GM12878 (cell line): ENCODE data around the gene CDYL. TPM values are rescaled to one million over a fixed set of nuclear protein-coding genes. Genes with fewer than 3 reads are reported as not detected.

Experiments
- ATAC-seq: fragments of 200-7000 bp; cut with Tn5 transposase; 3 replicates; pipeline ENCODE4 v1.9.1; 2020; ENCODE audit warnings: mild to moderate bottlenecking, moderate library complexity
- BruUV-seq: library from RNA; stranded (reverse); fragments of 400-500 nt; replicated peaks from 2 replicates; lab custom pipeline; 2021; lab: Mats Ljungman, UMichigan
- CTCF ChIA-PET: fragments of 300-600 bp; sonication (Branson Sonifier 250); formaldehyde crosslinking; extraction: SDS; loops from one replicate; lab custom pipeline; 2021; ENCODE audit warnings: inconsistent platforms; lab: Yijun Ruan, JAX
- POLR2A ChIA-PET: fragments of 350-600 bp; formaldehyde crosslinking; extraction: SDS; loops from one replicate; lab custom pipeline; 2021; ENCODE audit warnings: inconsistent platforms; lab: Charles Lee
- RAD21 ChIA-PET: fragments of 300-600 bp; sonication (Branson Sonifier 250); formaldehyde crosslinking; loops from one replicate; lab custom pipeline; 2023; ENCODE audit warnings: antibody characterized with exemption; ENCODE audit not compliant: unreplicated experiment; lab: Charles Lee
- SMC1A ChIA-PET: fragments of 300-600 bp; sonication (Branson Sonifier 250); formaldehyde crosslinking; loops from one replicate; lab custom pipeline; 2023; ENCODE audit not compliant: unreplicated experiment, uncharacterized antibody; lab: Charles Lee
- DNase-seq: peaks from one replicate; pipeline ENCODE4 v3.0.0-alpha.2; 2011; ENCODE audit warnings: low read depth, low spot score
- FAIRE-seq: peaks from 3 replicates; lab custom pipeline; 2011; peaks lifted over from hg19 to GRCh38; lab: Jason Lieb, UNC
- H2AFZ ChIP-seq: 2 replicates; pipeline ENCODE4 v1.6.0; 2011; ENCODE audit warnings: low read depth, low read length, control low read depth; ENCODE audit not compliant: control insufficient read depth
- H3K27ac ChIP-seq: 2 replicates; pipeline ENCODE4 v1.5.1; 2011; ENCODE audit warnings: control low read depth; ENCODE audit not compliant: control insufficient read depth, insufficient read depth
- H3K27me3 ChIP-seq, 2 experiments: replicated peaks in 1 of 2; 2 replicates each; pipeline versions ENCODE4 v1.6.0 to v1.6.1; 2011; ENCODE audit warnings: low read length in 1 of 2; ENCODE audit not compliant: control insufficient read depth in 2 of 2, insufficient read depth in 2 of 2
- H3K36me3 ChIP-seq, 2 experiments: 2 replicates each; pipeline ENCODE4 v1.5.1; 2011; ENCODE audit warnings: low read length in 1 of 2; ENCODE audit not compliant: control insufficient read depth in 2 of 2, insufficient read depth in 2 of 2
- H3K4me1 ChIP-seq: 2 replicates; pipeline ENCODE4 v1.6.1; 2011; ENCODE audit warnings: mild to moderate bottlenecking, low read length, moderate library complexity, mixed read lengths; ENCODE audit not compliant: control insufficient read depth, insufficient read depth
- H3K4me2 ChIP-seq: 2 replicates; pipeline ENCODE4 v1.6.0; 2011; ENCODE audit warnings: control low read depth; ENCODE audit not compliant: control insufficient read depth, insufficient read depth
- H3K4me3 ChIP-seq: fragments of 200-600 bp; sonication (generic); 2 replicates; pipeline ENCODE4 v1.5.1; 2016
- H3K79me2 ChIP-seq: 2 replicates; pipeline ENCODE4 v1.6.0; 2011; ENCODE audit warnings: low read length; ENCODE audit not compliant: control insufficient read depth, insufficient read depth
- H3K9ac ChIP-seq: 2 replicates; pipeline ENCODE4 v1.8.0; 2011; ENCODE audit warnings: low read length, control low read depth, mixed read lengths; ENCODE audit not compliant: control insufficient read depth, insufficient read depth
- H3K9me3 ChIP-seq: replicated peaks from 3 replicates; pipeline ENCODE4 v1.5.1; 2011; ENCODE audit warnings: mild to moderate bottlenecking, low read length; ENCODE audit not compliant: control insufficient read depth, insufficient read depth
- H4K20me1 ChIP-seq: 2 replicates; pipeline ENCODE4 v1.6.0; 2011; ENCODE audit not compliant: control insufficient read depth, insufficient read depth
- ASH2L ChIP-seq: fragments of 300-600, 200-600 bp; sonication (generic); IDR thresholded peaks from 2 replicates; pipeline ENCODE4 v1.6.1; 2017; ENCODE audit warnings: low read depth, mild to moderate bottlenecking, borderline replicate concordance
- CHD2 ChIP-seq: IDR thresholded peaks from 2 replicates; pipeline ENCODE4 v1.6.1; 2011; ENCODE audit warnings: low read depth, low read length, improper control_type of control experiment, borderline replicate concordance
- MYC ChIP-seq: IDR thresholded peaks from 2 replicates; pipeline ENCODE4 v1.6.1; 2011; ENCODE audit warnings: mild to moderate bottlenecking, low read length, moderate library complexity, inconsistent platforms; ENCODE audit not compliant: insufficient read depth, insufficient replicate concordance, insufficient read length, severe bottlenecking
- NR2C2 ChIP-seq: IDR thresholded peaks from 2 replicates; pipeline ENCODE4 v1.6.1; 2011; ENCODE audit warnings: borderline replicate concordance, low read depth; ENCODE audit not compliant: control insufficient read depth, insufficient read length
- TARDBP ChIP-seq: IDR thresholded peaks from 2 replicates; pipeline ENCODE4 v1.6.1; 2016; ENCODE audit warnings: borderline replicate concordance
- WGBS: methylation state at CpG from one replicate; pipeline ENCODE4 v1.1.6; 2016; ENCODE audit warnings: low lambda C conversion rate; ENCODE audit not compliant: insufficient replicate concordance, insufficient coverage; ENCODE audit errors: missing lambda C conversion rate; 5-methylcytosine and 5-hydroxymethylcytosine counted together
- in situ Hi-C: fragments of 300-500 bp; cut with MboI; formaldehyde crosslinking; loops from 9 replicates; pipeline ENCODE4 v1.14.3; 2018; ENCODE audit warnings: mixed read lengths
- intact Hi-C: fragments of 100-400 bp; cut with micrococcal nuclease; formaldehyde crosslinking; loops from one replicate; pipeline ENCODE4 v1.14.2; 2022; ENCODE audit not compliant: unreplicated experiment
- polyA plus RNA-seq, 11 experiments: library from polyadenylated mRNA; depleted of rRNA in 4 of 11; unstranded in 6 of 11; stranded (reverse) in 5 of 11; fragments of >200 nt; fragmentation: Nextera tagmentation in 4 of 11; fragmentation: Illumina TruSeq in 1 of 11; extraction: Ambion mirVana in 4 of 11; extraction: Trizol in 1 of 11; gene quantifications; 1 replicate in 1 of 11; 2 replicates in 10 of 11; pipeline versions ENCODE4 v1.2.1 to v1.2.3, GENCODE V29; 2011 to 2016; ENCODE audit warnings: inconsistent platforms in 2 of 11, missing spikeins in 2 of 11, low read depth in 1 of 11
- total RNA-seq, 4 experiments: library from RNA; depleted of rRNA in 3 of 4; stranded (reverse); fragments of >200 nt in 3 of 4; fragmentation: Illumina TruSeq in 1 of 4; extraction: Trizol in 1 of 4; gene quantifications; 2 replicates each; pipeline versions ENCODE4 v1.2.1 to v1.2.3, GENCODE V29; 2013 to 2021
- TF ChIP-seq, protein P1 (sequence below): IDR thresholded peaks from 2 replicates; pipeline ENCODE4 v1.6.1; 2011; ENCODE audit warnings: low read depth, mild to moderate bottlenecking, low read length, moderate library complexity, borderline replicate concordance; ENCODE audit errors: extremely low read depth
- TF ChIP-seq, protein P2 (sequence below): fragments of 450-650 bp; IDR thresholded peaks from 2 replicates; pipeline ENCODE4 v1.6.1; 2016; ENCODE audit warnings: mild to moderate bottlenecking, moderate library complexity, borderline replicate concordance

CDYL gene
- total and polyA plus RNA-seq, 10 of the 15 experiments (the other 5 are each of a cell fraction or from before 2014, with no cell fraction given), result 9.3 to 61.2 (median 28.5) TPM

DNA sequence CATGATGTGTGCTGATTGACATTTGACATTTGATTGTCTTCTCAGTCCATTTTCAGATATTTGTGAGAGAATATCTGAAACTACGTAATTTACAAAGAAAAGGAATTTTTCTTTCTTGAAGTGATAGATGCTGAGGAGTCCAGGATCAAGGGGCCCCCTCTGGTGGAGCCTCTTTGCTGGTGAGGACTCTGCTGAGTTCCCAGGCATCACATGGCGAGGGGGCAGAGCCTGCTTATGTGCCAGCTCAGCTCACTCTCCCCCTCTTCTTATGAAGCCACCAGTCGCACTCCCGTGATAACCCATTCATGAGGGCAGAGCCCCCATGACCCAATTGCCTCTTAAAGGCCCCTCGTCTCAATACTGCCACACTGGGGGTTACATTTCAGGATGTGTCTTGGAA is 136.4 kb downstream of the CDYL start (continued):
- TF ChIP-seq, protein P1, sequence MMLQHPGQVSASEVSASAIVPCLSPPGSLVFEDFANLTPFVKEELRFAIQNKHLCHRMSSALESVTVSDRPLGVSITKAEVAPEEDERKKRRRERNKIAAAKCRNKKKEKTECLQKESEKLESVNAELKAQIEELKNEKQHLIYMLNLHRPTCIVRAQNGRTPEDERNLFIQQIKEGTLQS, result no peak
- TF ChIP-seq, all 136 proteins: peak for 0

DNA sequence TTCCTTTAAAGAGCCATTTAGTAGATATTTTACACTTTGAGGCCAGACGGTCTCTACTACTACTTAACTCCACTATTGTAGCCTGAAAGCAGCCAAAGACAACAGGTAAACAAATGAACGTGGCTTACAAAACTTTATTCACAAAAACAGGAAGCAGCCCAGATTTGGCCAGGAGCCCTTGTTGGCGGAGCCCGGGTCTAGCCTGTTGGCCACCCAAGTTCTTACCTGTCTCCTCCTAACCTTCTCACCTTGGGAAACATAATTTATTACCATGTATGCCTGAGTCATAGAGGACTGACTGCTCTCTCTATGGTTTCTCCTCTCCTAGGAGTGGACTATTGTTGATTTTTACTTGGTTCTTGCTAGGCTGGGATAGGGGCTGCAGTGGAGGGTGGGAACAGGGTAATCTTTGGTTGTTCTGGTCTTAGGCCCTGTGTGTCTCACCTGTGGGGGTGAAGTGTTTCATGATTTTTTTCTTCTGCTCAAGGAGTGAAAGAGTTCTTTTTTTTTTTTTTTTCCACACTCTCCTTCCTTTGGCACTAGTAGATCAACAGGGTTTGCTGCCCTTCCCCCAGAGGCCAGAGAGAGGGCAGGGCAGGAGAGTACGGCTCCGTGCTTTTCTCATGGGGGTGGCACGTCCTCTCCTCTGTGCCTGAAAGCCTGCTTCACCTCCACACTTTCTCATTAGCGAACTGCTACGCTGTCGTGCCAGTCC is 137.7 kb downstream of the CDYL start:
- ChIA-PET CTCF (no interaction called here), POLR2A (interaction anchor here (0.5 kb wide), 1 partner anchor 12 kb away, joined by 3 read pairs; no protein-coding TSS in a partner anchor), SMC1A (interaction anchor here (1.4 to 1.7 kb wide), 2 partner anchors 10 to 13 kb away, joined by 3 to 5 read pairs; no protein-coding TSS in a partner anchor), RAD21 (interaction anchor here (0.5 to 0.9 kb wide), 2 partner anchors 12 to 134 kb away, joined by 3 read pairs; no protein-coding TSS in a partner anchor)
- ATAC-seq (no peak), DNase-seq (no peak), FAIRE-seq (no peak)
- in situ Hi-C loops, result no loop called here
- Histone ChIP-seq H3K4me3 (no peak overlapping the region), H3K79me2 (peaks cover 11% of the 10 kb centered on the region), H3K4me2 (no peak overlapping the region), H4K20me1 (no peaks in the 10 kb centered on the region), H3K9me3 (no peaks in the 10 kb centered on the region), H3K4me1 (peaks cover 6% of the 10 kb centered on the region), H3K9ac (no peak overlapping the region), H3K27ac (no peak overlapping the region), H3K27me3 (no peaks in the 10 kb centered on the region), H3K36me3 (peaks cover 3 to 15% of the 10 kb centered on the region in 2 experiments), H2AFZ (no peak overlapping the region)
- 89% methylated on average over 10 of the region's 10 CpGs for WGBS
- intact Hi-C loops, result no loop called here
- BruUV-seq, result no TSS peak
- TF ChIP-seq, protein P2, sequence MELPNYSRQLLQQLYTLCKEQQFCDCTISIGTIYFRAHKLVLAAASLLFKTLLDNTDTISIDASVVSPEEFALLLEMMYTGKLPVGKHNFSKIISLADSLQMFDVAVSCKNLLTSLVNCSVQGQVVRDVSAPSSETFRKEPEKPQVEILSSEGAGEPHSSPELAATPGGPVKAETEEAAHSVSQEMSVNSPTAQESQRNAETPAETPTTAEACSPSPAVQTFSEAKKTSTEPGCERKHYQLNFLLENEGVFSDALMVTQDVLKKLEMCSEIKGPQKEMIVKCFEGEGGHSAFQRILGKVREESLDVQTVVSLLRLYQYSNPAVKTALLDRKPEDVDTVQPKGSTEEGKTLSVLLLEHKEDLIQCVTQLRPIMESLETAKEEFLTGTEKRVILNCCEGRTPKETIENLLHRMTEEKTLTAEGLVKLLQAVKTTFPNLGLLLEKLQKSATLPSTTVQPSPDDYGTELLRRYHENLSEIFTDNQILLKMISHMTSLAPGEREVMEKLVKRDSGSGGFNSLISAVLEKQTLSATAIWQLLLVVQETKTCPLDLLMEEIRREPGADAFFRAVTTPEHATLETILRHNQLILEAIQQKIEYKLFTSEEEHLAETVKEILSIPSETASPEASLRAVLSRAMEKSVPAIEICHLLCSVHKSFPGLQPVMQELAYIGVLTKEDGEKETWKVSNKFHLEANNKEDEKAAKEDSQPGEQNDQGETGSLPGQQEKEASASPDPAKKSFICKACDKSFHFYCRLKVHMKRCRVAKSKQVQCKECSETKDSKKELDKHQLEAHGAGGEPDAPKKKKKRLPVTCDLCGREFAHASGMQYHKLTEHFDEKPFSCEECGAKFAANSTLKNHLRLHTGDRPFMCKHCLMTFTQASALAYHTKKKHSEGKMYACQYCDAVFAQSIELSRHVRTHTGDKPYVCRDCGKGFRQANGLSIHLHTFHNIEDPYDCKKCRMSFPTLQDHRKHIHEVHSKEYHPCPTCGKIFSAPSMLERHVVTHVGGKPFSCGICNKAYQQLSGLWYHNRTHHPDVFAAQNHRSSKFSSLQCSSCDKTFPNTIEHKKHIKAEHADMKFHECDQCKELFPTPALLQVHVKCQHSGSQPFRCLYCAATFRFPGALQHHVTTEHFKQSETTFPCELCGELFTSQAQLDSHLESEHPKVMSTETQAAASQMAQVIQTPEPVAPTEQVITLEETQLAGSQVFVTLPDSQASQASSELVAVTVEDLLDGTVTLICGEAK, result 0 out of 2 replicates have a peak, but pooled peaks have one; percentile 21
- no peak for TF ChIP-seq ASH2L
- no peak for TF ChIP-seq TARDBP
- TF ChIP-seq MYC, result no peak
- TF ChIP-seq NR2C2, result no peak
- TF ChIP-seq CHD2, result no peak
